H1 (cell line): Measurements from ENCODE around the gene FHAD1. TPM values are rescaled to one million over a fixed set of nuclear protein-coding genes. Genes with fewer than 3 reads are reported as not detected.

Experiments used
- CTCF ChIA-PET: fragments of 300-600 bp; sonication (Branson Sonifier 250); formaldehyde crosslinking; loops from one replicate; lab custom pipeline; 2021; ENCODE audit not compliant: partially characterized antibody; lab: Charles Lee
- POLR2A ChIA-PET: fragments of 300-600 bp; sonication (Branson Sonifier 250); formaldehyde crosslinking; loops from one replicate; lab custom pipeline; 2021; ENCODE audit warnings: inconsistent platforms; ENCODE audit not compliant: partially characterized antibody; lab: Charles Lee
- DNase-seq, 2 experiments: peaks; one replicate each; pipeline versions ENCODE4 v3.0.0 to v3.0.0-alpha.2; 2010 to 2022; ENCODE audit warnings: low spot score in 2 of 2, low read depth in 1 of 2, mixed read lengths in 1 of 2
- FAIRE-seq: peaks from 2 replicates; lab custom pipeline; 2011; peaks lifted over from hg19 to GRCh38; lab: Jason Lieb, UNC
- H2AFZ ChIP-seq: 2 replicates; pipeline ENCODE4 v1.8.1; 2012; ENCODE audit warnings: low read length, inconsistent platforms
- H2AK5ac ChIP-seq: 2 replicates; pipeline ENCODE4 v1.6.1; 2013; ENCODE audit warnings: low read depth, low read length
- H2BK120ac ChIP-seq: replicated peaks from 2 replicates; pipeline ENCODE3; 2013; ENCODE audit warnings: low read depth, low read length, inconsistent platforms
- H2BK12ac ChIP-seq: 2 replicates; pipeline ENCODE4 v1.6.1; 2013; ENCODE audit warnings: low read depth, low read length
- H2BK15ac ChIP-seq: 2 replicates; pipeline ENCODE4 v1.6.1; 2013; ENCODE audit warnings: low read length
- H2BK20ac ChIP-seq: 2 replicates; pipeline ENCODE4 v1.6.1; 2013; ENCODE audit warnings: low read length
- H2BK5ac ChIP-seq: 2 replicates; pipeline ENCODE4 v1.6.1; 2013; ENCODE audit warnings: low read depth, low read length
- H3K14ac ChIP-seq: 2 replicates; pipeline ENCODE4 v1.6.1; 2013; ENCODE audit warnings: inconsistent platforms; ENCODE audit not compliant: insufficient read length
- H3K18ac ChIP-seq: 2 replicates; pipeline ENCODE4 v1.6.1; 2013; ENCODE audit warnings: low read length; ENCODE audit errors: extremely low read depth
- H3K23ac ChIP-seq: 2 replicates; pipeline ENCODE4 v1.6.1; 2013; ENCODE audit warnings: inconsistent platforms; ENCODE audit not compliant: insufficient read length
- H3K23me2 ChIP-seq: 2 replicates; pipeline ENCODE4 v1.6.1; 2013; ENCODE audit warnings: low read depth, low read length
- H3K27ac ChIP-seq: 2 replicates; pipeline ENCODE4 v1.6.1; 2011; ENCODE audit warnings: low read depth, low read length, inconsistent platforms
- H3K27me3 ChIP-seq, 4 experiments: replicated peaks in 1 of 4; 1 replicate in 1 of 4; 2 replicates in 3 of 4; pipeline versions ENCODE4 v1.6.1 to v1.8.1; 2011 to 2013; ENCODE audit warnings: low read length in 3 of 4, mild to moderate bottlenecking in 3 of 4, inconsistent platforms in 2 of 4, mixed read lengths in 2 of 4, moderate library complexity in 1 of 4; ENCODE audit not compliant: control insufficient read depth in 3 of 4, insufficient read depth in 3 of 4; ENCODE audit errors: extremely low read depth in 1 of 4
- H3K36me3 ChIP-seq, 4 experiments: 2 replicates each; pipeline versions ENCODE4 v1.6.1 to v1.8.1; 2011 to 2013; ENCODE audit warnings: mild to moderate bottlenecking in 4 of 4, low read length in 3 of 4, moderate library complexity in 2 of 4, control low read depth in 1 of 4, inconsistent platforms in 1 of 4; ENCODE audit not compliant: insufficient read depth in 4 of 4, control insufficient read depth in 2 of 4
- H3K4ac ChIP-seq: replicated peaks from 2 replicates; pipeline ENCODE3; 2013; ENCODE audit warnings: low read length, low read depth, mixed read lengths, inconsistent platforms; ENCODE audit not compliant: insufficient read length
- H3K4me1 ChIP-seq, 4 experiments: replicated peaks in 1 of 4; 1 replicate in 1 of 4; 2 replicates in 3 of 4; pipeline versions ENCODE4 v1.6.1 to v1.8.1; 2011 to 2013; ENCODE audit warnings: low read length in 3 of 4, inconsistent platforms in 2 of 4, mixed read lengths in 1 of 4; ENCODE audit not compliant: insufficient read depth in 4 of 4, control insufficient read depth in 3 of 4
- H3K4me2 ChIP-seq, 2 experiments: 2 replicates each; pipeline versions ENCODE4 v1.6.1 to v1.8.1; 2011 to 2013; ENCODE audit warnings: low read depth in 2 of 2, low read length in 2 of 2, control low read depth in 1 of 2, inconsistent platforms in 1 of 2, mild to moderate bottlenecking in 1 of 2; ENCODE audit not compliant: insufficient read depth in 1 of 2
- H3K4me3 ChIP-seq, 4 experiments: fragments of 200-600, 300-600 bp in 1 of 4; sonication (generic), shearing (Covaris generic), sonication (Bioruptor Twin) in 1 of 4; 2 replicates each; pipeline versions ENCODE4 v1.5.1 to v1.8.1; 2011 to 2016; ENCODE audit warnings: low read length in 4 of 4, low read depth in 3 of 4, control low read depth in 2 of 4, inconsistent platforms in 2 of 4, mild to moderate bottlenecking in 2 of 4, mixed read lengths in 1 of 4, moderate library complexity in 1 of 4; ENCODE audit not compliant: insufficient read depth in 2 of 4; ENCODE audit errors: extremely low read depth in 1 of 4
- H3K56ac ChIP-seq: replicated peaks from 2 replicates; pipeline ENCODE3; 2013; ENCODE audit warnings: low read depth, mild to moderate bottlenecking, mixed read lengths, low read length, inconsistent platforms; ENCODE audit not compliant: insufficient read length
- H3K79me1 ChIP-seq: 2 replicates; pipeline ENCODE4 v1.6.1; 2013; ENCODE audit warnings: low read depth, low read length, control low read depth
- H3K79me2 ChIP-seq, 2 experiments: 2 replicates each; pipeline versions ENCODE4 v1.6.1 to v1.8.1; 2012 to 2013; ENCODE audit warnings: low read length in 2 of 2, mild to moderate bottlenecking in 2 of 2, inconsistent platforms in 1 of 2; ENCODE audit not compliant: insufficient read depth in 2 of 2, control insufficient read depth in 1 of 2
- H3K9ac ChIP-seq, 4 experiments: replicated peaks in 1 of 4; 1 replicate in 1 of 4; 2 replicates in 3 of 4; pipeline versions ENCODE4 v1.6.1 to v1.8.1; 2011 to 2013; ENCODE audit warnings: low read depth in 3 of 4, low read length in 3 of 4, control low read depth in 2 of 4, mild to moderate bottlenecking in 2 of 4, moderate library complexity in 2 of 4, inconsistent platforms in 1 of 4; ENCODE audit errors: extremely low read depth in 1 of 4
- H3K9me3 ChIP-seq, 2 experiments: 2 replicates each; pipeline versions ENCODE4 v1.6.1 to v1.8.1; 2012 to 2013; ENCODE audit warnings: mild to moderate bottlenecking in 2 of 2, moderate library complexity in 2 of 2, control low read depth in 1 of 2, inconsistent platforms in 1 of 2, low read depth in 1 of 2, low read length in 1 of 2, mixed read lengths in 1 of 2; ENCODE audit not compliant: insufficient read depth in 2 of 2
- H4K20me1 ChIP-seq, 2 experiments: replicated peaks in 1 of 2; 2 replicates each; pipeline versions ENCODE3 to v1.8.1; 2011 to 2013; ENCODE audit warnings: inconsistent platforms in 2 of 2, low read length in 2 of 2, mild to moderate bottlenecking in 1 of 2; ENCODE audit not compliant: insufficient read depth in 2 of 2, control insufficient read depth in 1 of 2
- H4K5ac ChIP-seq: 2 replicates; pipeline ENCODE4 v1.6.1; 2013; ENCODE audit warnings: low read length, low read depth, mixed read lengths, inconsistent platforms; ENCODE audit not compliant: insufficient read length
- H4K8ac ChIP-seq: 2 replicates; pipeline ENCODE4 v1.8.0; 2013; ENCODE audit warnings: mild to moderate bottlenecking, moderate library complexity, low read length, inconsistent platforms; ENCODE audit not compliant: insufficient read depth; ENCODE audit errors: extremely low read depth
- H4K91ac ChIP-seq: replicated peaks from 2 replicates; pipeline ENCODE3; 2013; ENCODE audit warnings: low read length, mixed read lengths, inconsistent platforms; ENCODE audit not compliant: insufficient read length
- ASH2L ChIP-seq: fragments of 200-600, 300-600 bp; sonication (generic); IDR thresholded peaks from one replicate; pipeline ENCODE4 v1.7.1; 2017; ENCODE audit warnings: low read length
- EGR1 ChIP-seq: IDR thresholded peaks from 2 replicates; pipeline ENCODE4 v1.6.1; 2011; ENCODE audit warnings: low read depth, low read length, borderline replicate concordance
- GABPA ChIP-seq: IDR thresholded peaks from 2 replicates; pipeline ENCODE4 v1.6.1; 2011; ENCODE audit warnings: mild to moderate bottlenecking, low read length, moderate library complexity, borderline replicate concordance; ENCODE audit not compliant: insufficient read depth
- KDM5A ChIP-seq: fragments of 200-600 bp; IDR thresholded peaks from 2 replicates; pipeline ENCODE4 v1.7.1; 2012; ENCODE audit warnings: mild to moderate bottlenecking, low read length, inconsistent platforms, mixed read lengths
- NANOG ChIP-seq: IDR thresholded peaks from 2 replicates; pipeline ENCODE4 v1.6.1; 2011; ENCODE audit warnings: low read length, low read depth, mild to moderate bottlenecking, inconsistent platforms; ENCODE audit not compliant: insufficient read depth, poor library complexity, severe bottlenecking
- PHF8 ChIP-seq: fragments of 200-600 bp; sonication (generic); conservative IDR thresholded peaks from 2 replicates; pipeline ENCODE4 v1.7.1; 2012; ENCODE audit warnings: low read depth, mild to moderate bottlenecking, inconsistent platforms, low read length, moderate library complexity
- POLR2A ChIP-seq, 2 experiments: IDR thresholded peaks; 1 replicate in 1 of 2; 2 replicates in 1 of 2; pipeline ENCODE4 v1.6.1; 2011; ENCODE audit warnings: low read depth in 2 of 2, low read length in 2 of 2, mild to moderate bottlenecking in 2 of 2; ENCODE audit errors: control extremely low read depth in 1 of 2
- SIRT6 ChIP-seq: IDR thresholded peaks from one replicate; pipeline ENCODE4 v1.7.1; 2012; ENCODE audit warnings: low read length, inconsistent platforms
- SP1 ChIP-seq: IDR thresholded peaks from 2 replicates; pipeline ENCODE4 v1.6.1; 2011; ENCODE audit warnings: low read depth, low read length
- WGBS, 2 experiments: shearing (Covaris generic) in 1 of 2; methylation state at CpG; one replicate each; pipeline versions ENCODE4 v1.1.6 to v1.1.7; 2013 to 2015; ENCODE audit warnings: low lambda C conversion rate in 2 of 2, mixed read lengths in 2 of 2, inconsistent platforms in 1 of 2, low coverage in 1 of 2, missing lambda C conversion rate in 1 of 2; ENCODE audit not compliant: insufficient replicate concordance in 2 of 2, insufficient coverage in 1 of 2, insufficient read length in 1 of 2; ENCODE audit errors: extremely low coverage in 1 of 2, missing lambda C conversion rate in 1 of 2; 5-methylcytosine and 5-hydroxymethylcytosine counted together
- polyA plus RNA-seq, 7 experiments: library from polyadenylated mRNA; depleted of rRNA in 3 of 7; stranded (reverse) in 5 of 7; unstranded in 2 of 7; fragments of >200 nt in 5 of 7; fragments of 200-250 nt in 2 of 7; gene quantifications; 1 replicate in 5 of 7; 2 replicates in 1 of 7; 4 replicates in 1 of 7; pipeline versions ENCODE4 v1.2.1 to v1.2.3, GENCODE V29; 2011 to 2013; ENCODE audit warnings: missing spikeins in 2 of 7, mixed read lengths in 2 of 7
- total RNA-seq: library from RNA; stranded (reverse); fragmentation: NEBNext Ultra II Directional; extraction: Animal tissue kit (Norgen Biotek cat#: 25700); gene quantifications from 2 replicates; pipeline ENCODE4 v1.2.1, GENCODE V29; 2021
- TF ChIP-seq, protein P1 (sequence below): IDR thresholded peaks from 2 replicates; pipeline ENCODE4 v1.6.1; 2012; ENCODE audit warnings: inconsistent platforms
- TF ChIP-seq, protein P2 (sequence below): IDR thresholded peaks from 2 replicates; pipeline ENCODE4 v1.6.1; 2011; ENCODE audit warnings: low read length, improper control_type of control experiment

FHAD1 gene
- total and polyA plus RNA-seq, 2 of the 8 experiments (the other 6 are each of a cell fraction or from before 2014, with no cell fraction given), result 0.39 to 0.69 TPM

DNA sequence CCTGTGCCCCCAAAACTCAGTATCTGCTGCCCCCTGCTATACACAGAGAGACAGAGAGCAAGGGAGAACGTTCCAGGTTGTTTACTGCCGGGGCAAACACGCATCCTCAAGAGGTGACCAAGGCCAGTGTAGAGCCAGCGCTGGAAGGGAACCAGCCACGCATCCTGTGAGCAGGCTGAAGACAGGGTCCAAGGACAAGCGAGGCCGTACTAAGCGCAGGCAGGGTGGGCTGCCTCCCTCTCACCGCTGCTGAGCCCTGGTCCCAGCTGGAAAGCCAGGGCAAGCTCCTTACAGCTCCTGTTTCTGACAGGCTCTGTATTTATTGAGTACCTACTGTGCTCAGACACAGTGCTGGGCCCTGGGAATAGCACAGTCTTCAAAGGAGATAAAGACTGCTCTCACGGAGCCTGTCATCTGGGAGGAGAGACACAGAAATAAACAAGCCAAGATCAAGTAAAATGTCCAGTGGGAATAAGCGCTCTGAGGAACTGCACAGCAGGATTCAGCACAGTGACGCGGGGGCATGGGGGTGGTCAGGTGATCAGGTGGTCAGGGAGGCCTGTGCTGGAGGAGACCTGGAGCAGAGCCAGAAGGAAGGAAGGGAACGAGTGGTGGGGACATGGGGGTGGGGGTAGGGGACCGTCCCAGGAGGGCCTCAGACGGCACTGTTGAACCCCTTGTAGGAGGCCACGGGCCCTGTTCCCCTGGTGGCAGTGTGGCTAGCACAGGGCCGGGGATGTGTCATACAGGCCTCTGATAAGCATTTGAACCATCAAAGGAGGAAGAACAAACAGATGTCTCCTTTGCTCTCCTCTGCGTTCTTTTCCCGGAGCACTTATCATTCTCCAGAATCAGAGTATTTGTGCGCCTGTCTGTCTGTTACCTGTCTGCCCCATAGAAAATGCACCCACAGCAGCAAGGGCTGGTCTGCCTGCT, 124.9 kb downstream of the FHAD1 start:
- no peak overlapping the region for H3K4me3 ChIP-seq
- no peak overlapping the region for H4K91ac ChIP-seq
- no peak overlapping the region for H2BK20ac ChIP-seq
- H4K20me1 ChIP-seq, result no peaks in the 10 kb centered on the region
- H3K36me3 ChIP-seq, result no peaks in the 10 kb centered on the region
- H2BK5ac ChIP-seq, result no peak overlapping the region
- DNase-seq (no peak), FAIRE-seq (no peak)
- CTCF ChIA-PET, result interaction anchor here (1.0 kb wide), 1 partner anchor 60 kb away, joined by 3 read pairs; no protein-coding TSS in a partner anchor
- no peak overlapping the region for H2BK120ac ChIP-seq
- H3K9ac ChIP-seq, result no peak overlapping the region
- no peak overlapping the region for H3K4ac ChIP-seq
- no peak overlapping the region for H4K5ac ChIP-seq
- H2BK12ac ChIP-seq, result no peak overlapping the region; the same call in 1 of the 2 replicates
- H3K9me3 ChIP-seq, result no peaks in the 10 kb centered on the region
- no peaks in the 10 kb centered on the region for H3K27me3 ChIP-seq
- no peaks in the 10 kb centered on the region for H3K79me2 ChIP-seq
- WGBS, 2 experiments, result 91% methylated on average over 18 of the region's 21 CpGs; no CpG with 5 or more reads in 1 of the 2 experiments
- POLR2A ChIA-PET, result no interaction called here
- H2AFZ ChIP-seq, result peak overlapping the region; percentile 11; the same call in 1 of the 2 replicates
- H3K18ac ChIP-seq, result peak overlapping the region; percentile 24; the same call in 1 of the 2 replicates
- H4K8ac ChIP-seq, result no peak overlapping the region
- no peaks in the 10 kb centered on the region for H3K23me2 ChIP-seq
- H3K4me2 ChIP-seq, result no peak overlapping the region
- no peak overlapping the region for H3K27ac ChIP-seq
- H3K56ac ChIP-seq, result no peak overlapping the region
- H3K79me1 ChIP-seq, result no peaks in the 10 kb centered on the region
- no peak overlapping the region for H2BK15ac ChIP-seq
- no peak overlapping the region for H2AK5ac ChIP-seq
- H3K14ac ChIP-seq, result no peak overlapping the region
- H3K4me1 ChIP-seq, result no peaks in the 10 kb centered on the region; a peak in 2 of 7 replicates
- no peak overlapping the region for H3K23ac ChIP-seq
- TF ChIP-seq POLR2A (IDR thresholded peaks at IDR 0.05; ENCODE audit: control extremely low read depth in 1 of 2, low read depth in 2 of 2, low read length in 2 of 2) (no peak), PHF8 (no peak), SP1 (no peak), NANOG (no peak), KDM5A (no peak), SIRT6 (no peak), GABPA (no peak), EGR1 (no peak), ASH2L (no peak)
- TF ChIP-seq, protein P1, sequence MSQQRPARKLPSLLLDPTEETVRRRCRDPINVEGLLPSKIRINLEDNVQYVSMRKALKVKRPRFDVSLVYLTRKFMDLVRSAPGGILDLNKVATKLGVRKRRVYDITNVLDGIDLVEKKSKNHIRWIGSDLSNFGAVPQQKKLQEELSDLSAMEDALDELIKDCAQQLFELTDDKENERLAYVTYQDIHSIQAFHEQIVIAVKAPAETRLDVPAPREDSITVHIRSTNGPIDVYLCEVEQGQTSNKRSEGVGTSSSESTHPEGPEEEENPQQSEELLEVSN, result no peak
- TF ChIP-seq, protein P2, sequence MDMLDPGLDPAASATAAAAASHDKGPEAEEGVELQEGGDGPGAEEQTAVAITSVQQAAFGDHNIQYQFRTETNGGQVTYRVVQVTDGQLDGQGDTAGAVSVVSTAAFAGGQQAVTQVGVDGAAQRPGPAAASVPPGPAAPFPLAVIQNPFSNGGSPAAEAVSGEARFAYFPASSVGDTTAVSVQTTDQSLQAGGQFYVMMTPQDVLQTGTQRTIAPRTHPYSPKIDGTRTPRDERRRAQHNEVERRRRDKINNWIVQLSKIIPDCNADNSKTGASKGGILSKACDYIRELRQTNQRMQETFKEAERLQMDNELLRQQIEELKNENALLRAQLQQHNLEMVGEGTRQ, result no peak
